IMR-90 (cell line): ENCODE results near the gene AQP12B. TPM values are rescaled to one million over a fixed set of nuclear protein-coding genes. Genes with fewer than 3 reads are reported as not detected.

Source experiments
- ATAC-seq: fragments of 200-7000 bp; cut with Tn5 transposase; 2 replicates; pipeline ENCODE4 v1.9.1; 2020; ENCODE audit warnings: low read depth, mild to moderate bottlenecking, moderate library complexity
- BruUV-seq: library from RNA; stranded (reverse); fragments of 400-500 nt; replicated peaks from 2 replicates; lab custom pipeline; 2021; lab: Mats Ljungman, UMichigan
- CTCF ChIA-PET: fragments of 300-600 bp; formaldehyde crosslinking; extraction: SDS; loops from one replicate; lab custom pipeline; 2021; ENCODE audit warnings: antibody characterized with exemption; lab: Yijun Ruan, JAX
- POLR2A ChIA-PET: fragments of 300-600 bp; sonication (Branson Sonifier 250); formaldehyde crosslinking; loops from one replicate; lab custom pipeline; 2022; ENCODE audit warnings: antibody characterized with exemption; ENCODE audit not compliant: unreplicated experiment; lab: Charles Lee
- DNase-seq: peaks from one replicate; pipeline ENCODE4 v3.0.0; 2013
- H2AFZ ChIP-seq: replicated peaks from 2 replicates; pipeline ENCODE3; 2013; ENCODE audit warnings: low read length, mild to moderate bottlenecking; ENCODE audit not compliant: poor library complexity
- H2AK5ac ChIP-seq: 2 replicates; pipeline ENCODE4 v1.6.1; 2013; ENCODE audit warnings: low read depth, low read length, inconsistent platforms
- H2AK9ac ChIP-seq: replicated peaks from 2 replicates; pipeline ENCODE3; 2013; ENCODE audit warnings: mild to moderate bottlenecking, low read depth, low read length, moderate library complexity; ENCODE audit not compliant: poor library complexity
- H2BK120ac ChIP-seq: 2 replicates; pipeline ENCODE4 v1.6.1; 2013; ENCODE audit warnings: low read depth, low read length, inconsistent platforms
- H2BK15ac ChIP-seq: 3 replicates; pipeline ENCODE4 v1.6.1; 2013; ENCODE audit warnings: low read depth, low read length, inconsistent platforms
- H2BK20ac ChIP-seq: 2 replicates; pipeline ENCODE4 v1.6.1; 2013; ENCODE audit warnings: low read depth, mild to moderate bottlenecking, inconsistent platforms, low read length, moderate library complexity
- H2BK5ac ChIP-seq: 2 replicates; pipeline ENCODE4 v1.6.1; 2013; ENCODE audit warnings: mild to moderate bottlenecking, low read depth, low read length, inconsistent platforms; ENCODE audit not compliant: poor library complexity, severe bottlenecking
- H3K14ac ChIP-seq: replicated peaks from 2 replicates; pipeline ENCODE4 v1.6.1; 2013; ENCODE audit warnings: low read depth, low read length, inconsistent platforms
- H3K18ac ChIP-seq: 2 replicates; pipeline ENCODE4 v1.6.1; 2013; ENCODE audit warnings: low read depth, low read length, control low read depth
- H3K23ac ChIP-seq: 2 replicates; pipeline ENCODE4 v1.6.1; 2013; ENCODE audit warnings: low read depth, low read length, inconsistent platforms
- H3K27ac ChIP-seq: 2 replicates; pipeline ENCODE4 v1.5.1; 2013; ENCODE audit warnings: mild to moderate bottlenecking, control low read depth, low read length; ENCODE audit not compliant: insufficient read depth
- H3K27me3 ChIP-seq: 2 replicates; pipeline ENCODE4 v1.6.1; 2013; ENCODE audit warnings: low read length; ENCODE audit not compliant: control insufficient read depth, insufficient read depth
- H3K36me3 ChIP-seq: 2 replicates; pipeline ENCODE4 v1.6.1; 2013; ENCODE audit warnings: low read length, mixed read lengths; ENCODE audit not compliant: control insufficient read depth, insufficient read depth
- H3K4ac ChIP-seq: 2 replicates; pipeline ENCODE4 v1.6.1; 2013; ENCODE audit warnings: low read depth, low read length, inconsistent platforms
- H3K4me1 ChIP-seq: 2 replicates; pipeline ENCODE4 v1.6.1; 2013; ENCODE audit warnings: low read length, mixed read lengths; ENCODE audit not compliant: control insufficient read depth, insufficient read depth
- H3K4me2 ChIP-seq: 2 replicates; pipeline ENCODE4 v1.6.1; 2013; ENCODE audit warnings: low read depth, mild to moderate bottlenecking, control low read depth, low read length, moderate library complexity
- H3K4me3 ChIP-seq: 2 replicates; pipeline ENCODE4 v1.5.1; 2013; ENCODE audit warnings: low read depth, mild to moderate bottlenecking, control low read depth, low read length, moderate library complexity; ENCODE audit not compliant: insufficient read depth
- H3K56ac ChIP-seq: 2 replicates; pipeline ENCODE4 v1.6.1; 2013; ENCODE audit warnings: low read length, inconsistent platforms; ENCODE audit not compliant: insufficient read depth; ENCODE audit errors: extremely low read depth
- H3K79me1 ChIP-seq, 2 experiments: 2 replicates each; pipeline ENCODE4 v1.6.1; 2013; ENCODE audit warnings: low read length in 2 of 2, inconsistent platforms in 1 of 2, low read depth in 1 of 2
- H3K9ac ChIP-seq: 2 replicates; pipeline ENCODE4 v1.6.1; 2013; ENCODE audit warnings: low read depth, low read length, control low read depth
- H3K9me1 ChIP-seq: 2 replicates; pipeline ENCODE4 v1.6.1; 2013; ENCODE audit warnings: low read length, inconsistent platforms; ENCODE audit not compliant: insufficient read depth
- H3K9me3 ChIP-seq: 2 replicates; pipeline ENCODE4 v1.6.1; 2013; ENCODE audit warnings: low read length; ENCODE audit not compliant: control insufficient read depth, insufficient read depth
- H4K20me1 ChIP-seq: 2 replicates; pipeline ENCODE4 v1.6.1; 2013; ENCODE audit warnings: low read length, inconsistent platforms; ENCODE audit not compliant: insufficient read depth
- H4K5ac ChIP-seq: 2 replicates; pipeline ENCODE4 v1.6.1; 2013; ENCODE audit warnings: mild to moderate bottlenecking, low read depth, low read length, control low read depth
- H4K8ac ChIP-seq, 2 experiments: 2 replicates each; pipeline ENCODE4 v1.6.1; 2013; ENCODE audit warnings: low read depth in 2 of 2, low read length in 2 of 2, control low read depth in 1 of 2, inconsistent platforms in 1 of 2
- H4K91ac ChIP-seq: 2 replicates; pipeline ENCODE4 v1.6.1; 2013; ENCODE audit warnings: low read depth, low read length, inconsistent platforms; ENCODE audit not compliant: insufficient read depth
- BHLHE40 ChIP-seq: fragments of 150-350 bp; IDR thresholded peaks from 2 replicates; pipeline ENCODE4 v1.6.1; 2016; ENCODE audit warnings: mild to moderate bottlenecking, low read depth, low read length
- CEBPB ChIP-seq: IDR thresholded peaks from 2 replicates; pipeline ENCODE4 v1.6.1; 2012; ENCODE audit warnings: low read depth, low read length, improper control_type of control experiment
- CHD1 ChIP-seq: IDR thresholded peaks from 2 replicates; pipeline ENCODE4 v1.6.1; 2012; ENCODE audit warnings: low read depth, low read length, improper control_type of control experiment
- CTCF ChIP-seq: conservative IDR thresholded peaks from 2 replicates; pipeline ENCODE4 v1.5.1; 2012; ENCODE audit warnings: mild to moderate bottlenecking, low read depth, low read length, improper control_type of control experiment
- ELK1 ChIP-seq: fragments of 150-350 bp; IDR thresholded peaks from 2 replicates; pipeline ENCODE4 v1.6.1; 2016; ENCODE audit warnings: low read depth, mild to moderate bottlenecking, low read length, moderate library complexity, borderline replicate concordance
- FOS ChIP-seq: fragments of 150-350 bp; IDR thresholded peaks from 2 replicates; pipeline ENCODE4 v1.6.1; 2016; ENCODE audit warnings: low read depth, low read length
- MAFK ChIP-seq: IDR thresholded peaks from 2 replicates; pipeline ENCODE4 v1.6.1; 2012; ENCODE audit warnings: low read depth, low read length, improper control_type of control experiment
- MAZ ChIP-seq: IDR thresholded peaks from 2 replicates; pipeline ENCODE4 v1.6.1; 2012; ENCODE audit warnings: low read depth, mild to moderate bottlenecking, low read length, improper control_type of control experiment, moderate library complexity, borderline replicate concordance
- MXI1 ChIP-seq: IDR thresholded peaks from 2 replicates; pipeline ENCODE4 v1.6.1; 2012; ENCODE audit warnings: low read depth, mild to moderate bottlenecking, low read length, moderate library complexity, borderline replicate concordance
- NFE2L2 ChIP-seq: fragments of 150-350 bp; IDR thresholded peaks from 2 replicates; pipeline ENCODE4 v1.6.1; 2016; ENCODE audit warnings: low read depth, mild to moderate bottlenecking, low read length
- POLR2A ChIP-seq: IDR thresholded peaks from 2 replicates; pipeline ENCODE4 v1.6.1; 2012; ENCODE audit warnings: mild to moderate bottlenecking, low read depth, low read length
- RAD21 ChIP-seq: IDR thresholded peaks from 2 replicates; pipeline ENCODE4 v1.6.1; 2012; ENCODE audit warnings: low read length, improper control_type of control experiment
- RCOR1 ChIP-seq: IDR thresholded peaks from 2 replicates; pipeline ENCODE4 v1.6.1; 2012; ENCODE audit warnings: mild to moderate bottlenecking, low read length, improper control_type of control experiment; ENCODE audit not compliant: insufficient replicate concordance
- RFX5 ChIP-seq: IDR thresholded peaks from 2 replicates; pipeline ENCODE4 v1.8.0; 2012; ENCODE audit warnings: low read depth, mild to moderate bottlenecking, low read length, moderate library complexity
- SMC3 ChIP-seq: fragments of 150-350 bp; IDR thresholded peaks from 2 replicates; pipeline ENCODE4 v1.6.1; 2016; ENCODE audit warnings: low read depth, mild to moderate bottlenecking, antibody characterized with exemption, low read length, moderate library complexity
- USF2 ChIP-seq: fragments of 150-350 bp; IDR thresholded peaks from 2 replicates; pipeline ENCODE4 v1.6.1; 2017; ENCODE audit warnings: mild to moderate bottlenecking, antibody characterized with exemption, low read length, low read depth
- WGBS, 2 experiments: methylation state at CpG; one replicate each; pipeline versions ENCODE4 v1.1.5 to v1.1.7; 2013; ENCODE audit warnings: missing lambda C conversion rate in 2 of 2; ENCODE audit not compliant: insufficient read length in 1 of 2; ENCODE audit errors: extremely low coverage in 2 of 2; 5-methylcytosine and 5-hydroxymethylcytosine counted together
- dilution Hi-C: fragments of 300-500 bp; cut with HindIII; formaldehyde crosslinking; loops from one replicate; pipeline ENCODE4 v1.14.3; 2018; ENCODE audit warnings: low sequenced_read_pairs; ENCODE audit not compliant: unreplicated experiment
- in situ Hi-C: fragments of 300-500 bp; cut with MboI; formaldehyde crosslinking; loops from 3 replicates; pipeline ENCODE4 v1.14.3; 2019; ENCODE audit warnings: low sequenced_read_pairs, inconsistent platforms, mixed read lengths
- intact Hi-C: fragments of 100-400 bp; cut with micrococcal nuclease; formaldehyde crosslinking; loops from 2 replicates; pipeline ENCODE4 v1.10.0; 2022
- polyA plus RNA-seq, 3 experiments: library from polyadenylated mRNA; depleted of rRNA; stranded (reverse); fragments of >200 nt; gene quantifications; 2 replicates each; pipeline ENCODE4 v1.2.3, GENCODE V29; 2012; ENCODE audit warnings: low replicate concordance in 1 of 3
- total RNA-seq: library from RNA; depleted of rRNA; stranded (reverse); fragments of >200 nt; gene quantifications from 2 replicates; pipeline ENCODE4 v1.2.3, GENCODE V29; 2012

The AQP12B gene
- total and polyA plus RNA-seq, 2 of the 4 experiments (the other 2 are of a cell fraction) = not detected

GRCh38 chr2:240644859-240645301, 37.8 kb downstream of the AQP12B start:
- in situ Hi-C loops = no loop called here
- DNase-seq (no peak), ATAC-seq (no peak)
- Histone ChIP-seq H2BK20ac (no peak overlapping the region), H3K23ac (no peak overlapping the region), H4K20me1 (no peaks in the 10 kb centered on the region), H3K9ac (no peak overlapping the region), H4K91ac (no peak overlapping the region), H2BK5ac (no peak overlapping the region), H4K5ac (no peak overlapping the region), H3K56ac (no peak overlapping the region), H4K8ac (no peak overlapping the region), H3K4me3 (no peak overlapping the region), H2AFZ (no peak overlapping the region), H2BK15ac (no peak overlapping the region), H3K9me1 (no peaks in the 10 kb centered on the region), H3K18ac (no peak overlapping the region), H3K27ac (no peak overlapping the region), H3K79me1 (no peaks in the 10 kb centered on the region), H3K4me2 (no peak overlapping the region), H3K14ac (no peak overlapping the region), H2AK5ac (no peak overlapping the region), H3K27me3 (peaks cover 60% of the 10 kb centered on the region), H3K9me3 (no peaks in the 10 kb centered on the region), H3K36me3 (no peaks in the 10 kb centered on the region), H2BK120ac (no peak overlapping the region), H3K4ac (no peak overlapping the region), H2AK9ac (no peak overlapping the region), H3K4me1 (no peaks in the 10 kb centered on the region)
- TF ChIP-seq MAFK = no peak
- TF ChIP-seq BHLHE40 = no peak
- TF ChIP-seq FOS = no peak
- TF ChIP-seq NFE2L2 = no peak
- no peak for TF ChIP-seq CTCF
- no peak for TF ChIP-seq POLR2A
- no peak for TF ChIP-seq RFX5
- TF ChIP-seq MXI1 = no peak
- TF ChIP-seq CHD1 = no peak
- no peak for TF ChIP-seq ELK1
- no peak for TF ChIP-seq MAZ
- TF ChIP-seq SMC3 = no peak
- no peak for TF ChIP-seq RCOR1
- no peak for TF ChIP-seq RAD21
- TF ChIP-seq CEBPB = no peak
- TF ChIP-seq USF2 = no peak
- intact Hi-C loops = no loop called here
- POLR2A ChIA-PET = no interaction called here
- no CpG with 5 or more reads among the region's 8 CpGs for WGBS, 2 experiments
- dilution Hi-C loops = no loop called here
- no TSS peak for BruUV-seq
- CTCF ChIA-PET = no interaction called here
